Right ventricle myocardium superior (tissue), 1 donor: Measurements from ENCODE around the gene ZBTB20. TPM values are rescaled to one million over a fixed set of nuclear protein-coding genes. Genes with fewer than 3 reads are reported as not detected.

Source experiments
- ATAC-seq: fragments of 200-7000 bp; cut with Tn5 transposase; one replicate; pipeline ENCODE4 v1.9.1; 2020; ENCODE audit warnings: mild to moderate bottlenecking; ENCODE audit not compliant: poor library complexity
- DNase-seq: peaks from one replicate; pipeline ENCODE4 v3.0.0-alpha.2; 2020
- intact Hi-C: fragments of 100-400 bp; cut with DNase I; formaldehyde crosslinking; loops from one replicate; pipeline ENCODE4 v1.11.2; 2022
- total RNA-seq: library from RNA; stranded (reverse); fragmentation: NEBNext Ultra II Directional; extraction: Animal tissue kit (Norgen Biotek cat#: 25700); gene quantifications from one replicate; pipeline ENCODE4 v1.2.1, GENCODE V29; 2021
- donor health status: DM: no; HTN: yes; CAD: no; lungs with severe emphysema.

Gene ZBTB20
- total RNA-seq, 1 donor from 2014 or later = 53.4 TPM

DNA sequence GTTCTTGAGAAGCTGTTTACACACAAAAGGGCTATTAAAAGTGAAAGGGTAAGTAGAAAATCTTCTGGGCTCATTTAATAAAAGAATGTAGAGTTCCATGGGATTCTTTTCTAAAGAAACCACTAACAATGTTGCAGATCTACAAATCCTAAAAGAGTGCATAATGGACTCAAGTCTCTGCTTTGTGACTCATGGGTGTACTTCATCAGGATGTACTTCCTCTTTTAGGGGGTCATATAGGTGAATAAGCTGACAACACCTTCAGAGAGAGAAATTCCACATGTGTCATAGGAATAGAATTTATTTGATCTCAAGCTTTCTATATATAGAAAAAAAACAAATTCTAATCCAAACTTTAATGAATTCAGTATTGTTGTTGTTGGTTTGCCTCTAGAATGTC, 497.8 kb downstream of the ZBTB20 start:
- DNase-seq (no peak), ATAC-seq (no peak)
- intact Hi-C loops = no loop called here

DNA sequence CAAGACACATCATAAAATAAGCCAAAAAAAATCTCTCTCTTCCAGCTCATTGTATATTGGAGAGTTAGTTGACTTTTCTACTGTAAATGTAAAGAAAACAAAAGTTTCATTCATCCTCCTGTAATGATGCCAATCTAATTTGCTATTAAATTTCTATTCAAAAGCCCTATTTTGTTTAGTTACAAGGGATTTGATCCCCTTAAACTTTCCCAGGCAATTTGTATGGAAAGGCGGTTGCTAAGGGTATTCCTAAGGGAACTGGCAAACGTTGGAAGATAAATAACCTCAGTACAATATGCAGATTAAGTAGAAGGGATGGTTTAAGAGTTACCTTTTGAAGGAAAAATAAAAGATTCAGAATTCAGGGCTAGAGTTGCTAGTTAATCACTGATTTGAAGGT, 500.6 kb downstream of the ZBTB20 start:
- intact Hi-C loops = no loop called here
- no peak for DNase-seq
- ATAC-seq = no peak

DNA sequence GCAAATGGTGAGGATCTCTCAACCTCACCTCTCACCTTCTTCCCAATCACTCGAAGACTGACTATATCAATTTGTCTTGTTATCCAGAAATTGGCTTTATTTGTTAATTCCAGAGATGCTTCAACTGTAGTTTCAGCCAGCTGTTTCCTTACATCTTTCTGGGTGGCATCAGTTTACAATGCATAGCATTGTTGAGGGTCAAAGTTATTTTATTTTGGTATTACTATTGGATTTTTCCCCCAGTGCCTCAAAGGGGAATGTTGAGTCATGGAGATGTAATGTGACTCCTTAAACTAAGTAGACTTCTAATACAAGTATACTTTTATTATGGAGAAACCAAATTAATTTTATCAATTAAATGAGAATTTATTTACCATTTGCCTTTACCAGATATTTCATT, 501.7 kb downstream of the ZBTB20 start:
- DNase-seq = no peak
- ATAC-seq = no peak
- intact Hi-C loops = no loop called here

DNA sequence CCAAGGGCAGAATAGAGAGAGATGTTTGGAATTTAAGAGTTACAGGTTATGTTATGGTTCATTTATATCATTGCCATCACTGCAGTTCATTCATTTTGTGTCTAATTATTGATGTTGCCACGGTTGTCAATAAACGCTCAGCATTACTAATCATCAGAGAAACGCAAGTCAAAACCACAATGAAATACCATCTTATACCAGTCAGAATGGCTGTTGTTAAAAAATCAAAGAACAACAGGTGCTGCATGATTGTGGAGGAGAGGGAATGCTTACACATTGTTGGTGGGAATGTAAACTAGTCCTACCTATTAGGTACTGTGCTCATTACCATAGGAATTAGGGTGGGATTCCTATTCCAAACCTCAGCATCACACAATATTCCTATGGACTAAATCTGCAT, 502.7 kb downstream of the ZBTB20 start:
- ATAC-seq = no peak
- intact Hi-C loops = no loop called here
- DNase-seq = no peak

DNA sequence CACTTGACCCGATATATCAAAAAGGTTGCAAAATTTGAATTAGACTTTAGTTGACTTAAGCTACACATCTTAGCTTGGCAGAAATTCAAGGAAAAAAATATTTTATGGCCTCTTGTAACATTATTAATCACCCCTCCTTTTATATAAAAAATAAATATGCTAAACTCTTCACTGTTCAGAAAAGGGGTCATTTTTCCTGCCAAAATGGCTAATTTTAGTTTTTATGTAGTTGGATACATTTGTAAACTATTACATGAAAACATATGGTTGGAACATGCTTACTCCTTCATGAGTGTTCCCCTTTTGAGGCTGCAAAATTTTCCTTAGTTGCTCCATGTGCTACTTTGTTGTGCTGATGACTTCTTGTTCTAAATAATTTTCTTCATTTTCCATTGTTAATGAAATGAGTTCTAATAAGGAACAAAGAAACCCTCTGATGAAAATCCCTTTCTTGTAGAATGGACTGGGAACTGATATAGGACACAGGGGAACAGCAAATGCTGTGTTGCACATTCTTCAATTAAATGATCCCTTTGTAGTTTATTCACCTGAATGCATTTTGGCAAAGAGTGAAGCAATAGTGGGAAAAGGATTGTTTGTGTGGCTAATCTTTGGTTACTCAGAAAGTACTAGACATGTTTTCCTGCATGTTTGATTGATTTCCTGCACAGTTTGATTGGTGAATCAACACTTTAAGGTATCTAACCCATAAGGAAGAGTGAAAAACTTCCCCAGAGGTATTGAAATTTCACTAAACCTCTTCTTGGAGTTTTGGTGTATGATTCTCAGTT, 503.9 kb downstream of the ZBTB20 start:
- intact Hi-C loops = no loop called here
- no peak for DNase-seq
- no peak for ATAC-seq

DNA sequence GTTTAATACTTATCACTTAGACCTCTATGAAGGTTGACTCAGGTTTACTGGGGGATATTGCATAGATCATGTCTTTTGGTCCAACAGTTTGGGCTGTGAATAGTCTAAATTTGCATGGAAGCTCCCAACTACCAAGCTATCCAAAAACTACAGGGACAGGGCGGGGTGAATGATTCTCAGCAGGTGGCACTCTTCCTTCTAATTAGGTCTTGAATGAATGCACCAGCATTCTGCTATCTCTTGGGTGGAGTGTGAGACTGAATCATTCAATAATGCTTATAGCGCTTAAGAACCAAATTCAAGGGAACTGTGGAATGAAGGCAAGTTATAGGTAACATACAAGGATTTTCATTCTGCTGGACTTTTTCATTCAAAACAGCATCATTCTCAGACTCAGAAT, 507.0 kb downstream of the ZBTB20 start:
- intact Hi-C loops = no loop called here
- ATAC-seq = no peak
- no peak for DNase-seq

DNA sequence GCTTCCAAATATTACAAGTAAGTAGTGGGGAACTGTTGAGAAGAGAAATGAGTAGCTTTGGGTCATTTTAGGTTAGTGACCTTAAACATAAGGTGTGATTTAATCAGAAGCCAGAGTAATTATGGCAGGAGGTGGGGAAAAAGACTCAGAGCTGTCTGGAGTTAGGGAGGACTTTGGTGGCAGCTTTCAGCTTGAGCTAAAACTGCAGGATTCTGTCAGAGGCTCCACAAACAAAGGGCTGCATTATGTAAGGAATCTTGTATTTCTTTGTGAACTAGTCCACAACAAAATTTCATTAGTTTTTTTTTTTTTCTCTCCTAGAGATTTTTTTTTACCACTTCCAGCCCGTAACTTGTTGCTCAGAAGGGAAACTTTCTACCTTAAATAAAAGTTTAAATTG, 507.9 kb downstream of the ZBTB20 start:
- intact Hi-C loops = no loop called here
- ATAC-seq (peak; percentile 20), DNase-seq (no peak)

DNA sequence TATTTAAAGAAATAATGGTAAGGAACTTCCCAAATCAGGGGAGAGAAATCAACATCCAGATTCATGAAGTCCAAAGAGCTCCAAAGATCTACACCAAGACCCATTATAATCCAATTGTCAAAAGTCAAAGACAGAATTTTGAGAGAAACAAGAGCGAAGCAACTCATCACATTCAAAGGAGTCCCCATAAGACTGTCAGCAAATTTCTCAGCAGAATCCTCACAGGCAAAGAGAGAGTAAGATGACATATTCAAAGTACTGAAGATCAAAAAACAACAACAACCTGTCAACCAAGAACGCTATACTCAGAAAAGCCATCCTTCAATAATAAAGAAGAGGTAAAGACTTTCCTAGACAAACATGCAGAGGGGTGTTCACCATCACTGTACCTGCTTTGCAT, 511.2 kb downstream of the ZBTB20 start:
- ATAC-seq = no peak
- no peak for DNase-seq
- intact Hi-C loops = no loop called here

DNA sequence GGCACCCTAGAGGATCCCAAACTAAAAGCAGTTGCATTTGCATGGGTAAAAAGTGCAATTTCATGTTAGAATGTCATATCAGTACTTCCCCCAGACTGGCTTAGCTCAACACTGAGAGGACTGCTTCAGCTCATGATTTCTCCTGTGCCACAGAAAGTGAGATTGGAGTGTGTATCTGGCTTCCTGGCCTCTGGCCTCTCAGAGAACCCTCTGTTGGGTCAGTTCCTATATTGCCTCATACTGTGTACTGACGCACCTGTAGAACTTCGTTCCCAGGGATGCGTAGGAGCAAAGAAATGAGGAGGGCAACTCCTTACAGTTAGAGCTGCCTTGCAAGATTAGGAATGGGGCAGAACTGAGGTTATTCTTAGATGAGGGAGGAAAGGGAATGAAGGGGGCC, 512.5 kb downstream of the ZBTB20 start:
- DNase-seq = no peak
- no peak for ATAC-seq
- intact Hi-C loops = no loop called here

DNA sequence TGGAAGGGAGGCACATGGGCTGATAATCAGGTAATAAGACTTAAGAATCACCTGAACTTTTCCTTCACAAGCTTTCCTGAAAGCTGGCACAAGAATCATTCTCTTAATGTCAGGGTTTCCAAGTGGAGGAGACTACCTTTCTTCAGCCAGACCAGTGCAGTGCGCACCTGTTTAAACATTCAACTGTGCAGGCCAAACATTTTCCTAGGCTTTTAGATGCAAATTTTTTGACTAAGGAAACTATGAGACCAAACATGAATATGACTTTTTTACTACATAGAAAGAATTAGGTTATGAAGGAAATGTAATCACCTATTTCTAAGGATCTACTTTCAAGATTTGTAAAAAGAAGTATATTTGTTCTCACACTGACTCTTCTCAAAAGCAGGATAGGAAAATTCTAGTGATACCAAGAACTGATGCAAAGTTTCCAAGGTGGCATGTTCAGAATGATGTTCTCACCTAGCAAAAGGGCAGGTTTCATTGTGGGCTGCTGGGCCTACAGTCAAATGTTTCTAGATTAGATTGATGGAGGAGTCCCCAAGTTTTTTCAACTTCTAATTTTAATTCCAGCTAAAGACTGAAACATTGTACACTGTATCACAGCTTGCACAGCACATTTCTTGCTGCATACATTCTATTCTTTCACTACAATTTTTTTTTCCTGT, 514.2 kb downstream of the ZBTB20 start:
- intact Hi-C loops = no loop called here
- DNase-seq (no peak), ATAC-seq (no peak)

DNA sequence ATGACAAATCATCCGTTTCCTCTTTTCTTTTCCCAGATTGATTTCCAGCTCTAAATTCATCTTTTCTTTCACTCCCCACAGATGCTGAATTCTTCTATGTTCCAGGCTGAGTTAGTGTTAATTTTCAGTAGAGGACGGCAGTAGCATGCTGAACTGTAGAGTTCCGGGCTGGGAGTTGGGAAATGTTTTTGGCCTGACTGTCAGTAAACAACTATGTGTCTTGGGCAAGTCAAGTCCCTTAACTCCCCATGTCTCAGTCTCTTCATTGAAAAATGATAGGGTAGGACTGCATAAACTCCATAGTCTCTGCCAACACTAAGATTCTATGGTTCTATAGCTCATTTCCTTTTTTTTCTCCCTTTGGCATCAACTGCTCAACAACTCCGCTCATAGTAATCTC, 519.3 kb downstream of the ZBTB20 start:
- intact Hi-C loops = no loop called here
- ATAC-seq (peak; percentile 25), DNase-seq (peak; percentile 41)

DNA sequence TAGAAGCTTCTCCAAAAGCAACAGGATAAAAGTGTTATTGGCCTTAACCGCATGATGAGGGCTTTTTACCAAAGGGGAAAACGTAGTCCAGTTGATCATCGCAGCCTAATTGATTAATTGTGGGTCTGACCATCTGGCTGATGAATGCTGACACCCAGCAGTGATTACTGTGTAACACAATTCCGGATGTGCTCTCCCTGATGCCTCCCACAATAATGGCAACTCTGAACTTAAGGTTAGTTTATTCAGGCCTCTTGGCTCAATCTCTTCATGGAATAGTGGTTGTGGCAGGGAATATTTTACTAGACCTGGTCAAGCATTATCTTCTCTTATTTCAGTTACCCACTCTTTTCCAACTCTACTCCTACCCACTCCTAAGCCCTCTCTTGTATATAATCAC, 520.3 kb downstream of the ZBTB20 start:
- intact Hi-C loops = no loop called here
- no peak for DNase-seq

DNA sequence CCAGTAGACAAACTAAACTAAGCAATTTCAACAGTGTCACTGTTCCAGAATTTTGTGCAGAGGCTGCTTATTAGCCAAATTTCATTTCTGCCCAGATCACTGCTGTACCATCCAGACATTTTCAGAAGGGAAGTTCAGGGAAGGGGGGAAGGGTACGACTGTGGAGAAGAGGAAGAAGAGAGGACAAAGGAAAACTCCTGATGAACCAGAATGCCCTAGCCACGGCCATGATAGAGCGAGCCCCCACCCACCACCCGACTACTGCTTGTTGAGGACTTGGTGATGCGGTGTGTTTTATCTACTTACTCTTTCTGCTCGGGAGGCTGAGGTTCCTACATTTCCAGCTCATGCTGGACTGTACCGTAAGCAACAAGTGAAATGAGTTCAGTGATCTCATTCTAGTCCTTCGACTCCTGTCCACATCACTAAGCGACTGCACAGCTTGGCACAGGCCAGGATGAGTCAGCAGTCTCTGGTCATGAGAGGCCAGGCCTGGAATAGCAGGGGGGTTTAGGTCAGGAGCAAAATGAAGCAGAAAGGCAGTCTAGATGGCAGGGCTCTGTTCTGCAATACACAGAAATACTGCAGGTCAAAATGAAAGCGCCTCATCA, 522.4 kb downstream of the ZBTB20 start:
- DNase-seq (peak; percentile 96), ATAC-seq (peak; percentile 93)
- intact Hi-C loops = no loop called here

More for the DNA sequence above, 520.3 kb downstream of the ZBTB20 start:
- no peak for ATAC-seq

DNA sequence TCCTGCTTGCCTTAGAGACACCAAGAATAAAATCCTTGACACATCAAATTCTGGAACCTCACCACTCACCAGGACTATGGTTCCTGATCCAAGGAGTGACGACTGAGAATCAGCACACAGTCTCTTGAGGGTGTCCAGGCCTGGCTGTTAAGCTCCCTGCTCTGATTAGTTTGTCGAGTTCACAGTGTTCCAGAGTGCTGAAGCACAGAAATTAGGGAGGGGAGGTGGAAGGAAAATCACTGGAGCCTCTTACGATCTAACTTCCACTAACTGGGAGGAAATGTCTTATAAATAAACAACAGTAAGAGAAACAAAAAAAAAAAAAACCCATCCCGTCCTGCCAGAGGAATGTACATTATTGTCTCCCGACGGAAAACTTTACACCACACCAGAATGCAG, 523.0 kb downstream of the ZBTB20 start:
- intact Hi-C loops = no loop called here
- peak; percentile 91 for ATAC-seq
- peak; percentile 72 for DNase-seq

DNA sequence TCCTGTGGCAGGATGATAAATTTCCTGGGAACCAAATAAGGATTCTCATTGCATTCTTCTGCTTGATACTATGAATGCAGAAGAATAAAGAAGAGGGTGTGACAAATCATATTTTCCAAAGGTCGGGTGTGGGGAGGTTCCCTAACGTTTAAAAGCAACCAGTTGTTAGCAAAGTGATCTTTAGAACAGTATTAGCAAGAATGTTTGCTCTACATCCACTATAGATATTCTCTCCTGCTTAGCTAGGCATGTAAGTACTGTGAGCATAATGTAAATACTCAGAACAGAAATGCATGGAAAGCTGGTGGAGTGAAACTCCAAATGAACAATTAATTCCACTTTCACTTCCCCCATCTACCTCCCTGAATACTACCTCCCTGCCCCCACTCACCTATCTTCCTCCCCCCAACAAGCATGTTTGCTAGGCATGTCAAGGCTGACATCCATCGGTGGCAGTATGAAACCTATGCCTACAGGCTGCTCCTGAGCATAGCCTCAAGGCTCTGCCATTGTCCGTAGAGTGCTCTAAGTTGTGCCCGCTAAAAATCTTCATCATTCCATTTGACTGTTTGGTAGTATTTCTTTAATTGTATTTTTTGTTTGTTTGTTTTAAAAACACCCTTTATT, 523.6 kb downstream of the ZBTB20 start:
- no peak for DNase-seq
- intact Hi-C loops = no loop called here
- ATAC-seq = peak; percentile 3

DNA sequence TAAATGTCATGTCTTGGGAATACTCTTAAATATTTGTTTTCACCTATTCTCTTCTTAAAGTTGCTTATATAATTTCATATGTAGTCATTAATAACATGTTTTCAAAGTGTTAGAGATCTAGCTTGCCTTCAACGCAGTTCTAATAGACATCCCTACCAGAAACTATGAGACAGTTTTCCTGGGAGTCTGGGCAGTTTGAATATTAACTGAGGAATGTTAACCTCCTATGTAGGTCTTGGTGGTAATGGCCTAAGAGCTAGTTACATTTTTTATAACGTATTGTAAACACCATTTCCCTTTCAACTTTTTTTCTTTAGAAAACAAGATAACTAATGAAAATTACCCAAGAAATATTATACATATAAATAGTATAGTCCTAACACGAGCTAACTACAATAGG, 525.1 kb downstream of the ZBTB20 start:
- intact Hi-C loops = no loop called here
- no peak for ATAC-seq
- no peak for DNase-seq

DNA sequence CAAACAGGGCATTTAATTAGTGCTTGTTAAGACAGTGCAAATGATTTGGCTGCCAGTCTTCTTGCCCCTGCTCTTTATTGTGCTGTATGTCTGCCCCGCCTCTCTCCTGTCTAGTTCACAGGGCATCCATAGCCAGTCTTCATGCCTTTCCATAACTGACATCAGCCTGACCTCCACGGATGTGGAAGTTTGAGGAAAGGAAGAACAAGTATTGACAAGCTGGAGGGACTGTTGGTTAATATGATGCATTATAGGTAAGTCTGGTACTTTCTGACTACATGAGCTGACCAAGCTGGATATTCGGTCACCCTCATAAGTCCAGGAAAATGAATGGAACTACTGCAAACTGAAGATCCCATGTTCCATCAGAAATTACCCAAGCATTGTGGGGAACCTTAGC, 527.3 kb downstream of the ZBTB20 start:
- intact Hi-C loops = no loop called here
- DNase-seq (no peak), ATAC-seq (no peak)

DNA sequence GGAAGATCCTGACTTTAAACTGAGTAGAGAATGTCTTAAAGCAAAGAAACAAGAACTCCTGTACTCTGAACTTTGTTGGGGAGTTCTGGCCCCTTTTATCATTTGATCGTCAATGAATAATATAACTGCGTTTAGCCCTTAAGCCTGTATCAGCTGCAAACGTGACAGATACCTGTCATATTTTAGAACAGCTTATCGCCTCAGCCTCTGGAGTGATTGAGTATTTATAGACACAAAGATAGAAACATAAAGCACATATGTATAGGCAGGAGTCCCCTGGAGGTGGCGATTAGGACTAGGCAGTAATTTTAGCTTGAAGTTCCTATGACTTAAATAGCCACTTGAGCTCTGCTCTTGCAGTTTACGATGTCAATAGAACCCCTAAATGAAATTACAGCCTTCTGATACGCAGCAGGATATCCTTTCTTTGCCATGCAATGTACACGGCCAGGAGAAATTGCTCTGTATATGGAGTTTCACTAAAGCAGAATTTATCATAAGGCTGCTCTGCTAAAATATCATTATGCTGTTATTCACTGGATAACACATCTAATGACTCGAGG, 531.5 kb downstream of the ZBTB20 start:
- DNase-seq = no peak
- intact Hi-C loops = no loop called here
- peak; percentile 21 for ATAC-seq

DNA sequence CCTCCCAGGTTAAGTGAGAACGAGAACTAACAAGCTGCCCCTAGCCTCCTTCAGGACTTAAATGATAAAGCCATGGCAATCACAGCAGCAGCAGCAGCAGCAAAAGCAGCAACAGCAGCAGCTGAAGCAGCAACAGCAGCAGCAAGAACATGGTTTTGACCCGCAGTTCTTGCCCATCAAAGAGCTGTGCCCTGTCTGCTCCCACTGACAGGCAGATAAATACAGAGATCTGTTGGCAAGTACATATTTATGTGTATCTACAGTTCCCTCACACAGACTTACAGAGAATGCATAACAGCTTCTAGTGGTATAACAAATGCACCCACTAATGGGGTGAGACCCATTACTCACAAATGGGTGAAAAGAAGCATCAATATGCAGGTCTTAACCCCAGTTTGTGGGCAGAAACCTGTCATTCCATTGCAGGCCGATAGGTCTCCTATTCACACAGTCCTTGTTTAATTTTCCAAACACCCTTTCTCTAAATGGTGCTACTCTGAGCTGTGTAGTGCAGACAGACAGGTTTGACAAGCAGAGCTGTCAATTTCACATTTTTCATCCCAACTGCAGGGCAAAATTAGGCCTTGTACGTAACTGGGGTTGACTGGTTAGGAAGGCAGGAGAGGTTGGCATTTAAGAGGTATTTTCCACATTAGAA, 537.0 kb downstream of the ZBTB20 start:
- ATAC-seq (peak; percentile 44), DNase-seq (no peak)
- intact Hi-C loops = no loop called here
